GM19043 (cell line): ENCODE data around the gene APLNR.

Experiments used
- ATAC-seq: cut with Tn5 transposase; IDR thresholded peaks from one replicate; pipeline ENCODE4 v1.9.1; 2021; ENCODE audit warnings: low read depth; ENCODE audit not compliant: unreplicated experiment

Gene APLNR

GRCh38 chr11:57219021-57219627 lies 17.9 kb downstream of the APLNR start:
- ATAC-seq: no peak

DNA sequence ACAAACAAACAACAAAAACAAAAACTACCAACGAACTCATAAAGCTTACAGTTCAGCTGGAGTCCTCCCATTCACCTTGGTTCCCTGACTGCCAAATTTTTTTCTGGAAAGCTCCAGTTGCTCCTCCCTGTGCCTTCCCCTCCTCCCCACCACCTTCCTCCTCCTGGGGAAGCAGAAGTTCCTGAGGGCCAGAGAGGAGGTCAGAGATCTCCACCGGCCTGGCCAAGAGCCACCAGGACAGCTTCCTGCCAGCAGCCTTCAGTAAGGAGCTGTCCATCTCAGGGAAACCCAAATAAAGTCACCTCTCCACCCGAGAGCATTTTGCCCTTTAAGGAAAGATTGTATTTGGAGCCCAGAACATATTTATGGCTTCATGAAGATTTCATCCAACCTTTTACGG lies 20.0 kb downstream of the APLNR start:
- no peak for ATAC-seq

DNA sequence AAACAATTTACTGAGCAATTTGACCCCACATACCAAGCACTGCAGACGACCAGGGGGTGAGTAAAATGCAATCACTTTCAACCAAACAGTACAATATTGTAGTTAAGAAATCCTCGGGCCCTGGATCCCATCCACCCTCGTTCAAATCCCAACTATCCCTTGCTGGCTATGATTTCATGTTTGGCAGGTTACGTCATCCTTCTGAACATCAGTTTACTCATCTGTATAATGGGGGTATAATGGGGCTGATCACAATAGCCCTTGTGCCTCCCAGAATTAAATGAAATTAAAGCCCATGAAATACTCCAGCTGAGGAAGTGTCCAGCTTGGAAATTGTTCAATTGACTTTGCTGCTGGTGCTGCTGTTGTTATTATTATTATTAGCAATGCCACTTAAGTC lies 20.6 kb downstream of the APLNR start:
- no peak for ATAC-seq

DNA sequence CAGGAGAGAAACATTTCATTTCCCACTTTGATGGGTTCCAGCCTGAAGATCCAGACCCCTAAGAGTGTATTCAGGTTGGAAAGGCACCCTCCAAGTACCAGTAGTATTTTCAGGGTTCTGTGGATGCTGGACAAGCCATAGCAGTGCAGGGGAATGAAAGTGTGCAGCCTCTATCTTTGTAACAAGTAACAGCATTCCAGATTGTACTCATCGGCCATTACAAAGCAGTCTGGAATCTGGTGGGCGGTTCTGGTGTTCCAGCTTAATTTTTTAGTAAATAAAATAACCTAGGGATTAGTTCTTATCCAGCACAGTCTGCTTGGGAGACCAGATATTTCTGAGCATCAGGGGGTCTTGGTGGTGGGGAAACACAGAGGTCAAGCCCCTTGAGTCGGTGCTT lies 22.6 kb downstream of the APLNR start:
- no peak for ATAC-seq

DNA sequence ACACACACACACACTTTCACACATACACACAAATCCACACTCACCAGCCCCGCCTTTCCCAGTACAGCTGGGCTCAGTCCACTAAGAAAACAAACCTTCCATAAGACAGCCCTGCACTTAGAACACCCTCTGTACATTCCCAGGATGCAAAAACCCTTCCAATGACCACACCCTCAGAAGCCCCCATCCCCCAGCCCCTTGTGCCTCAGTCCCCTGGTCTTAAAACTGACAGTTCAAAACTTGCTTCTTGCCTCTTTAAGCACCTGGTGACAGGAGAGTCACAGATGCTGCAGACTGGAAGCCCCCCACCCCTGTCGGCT lies 23.0 kb downstream of the APLNR start:
- ATAC-seq: no peak

DNA sequence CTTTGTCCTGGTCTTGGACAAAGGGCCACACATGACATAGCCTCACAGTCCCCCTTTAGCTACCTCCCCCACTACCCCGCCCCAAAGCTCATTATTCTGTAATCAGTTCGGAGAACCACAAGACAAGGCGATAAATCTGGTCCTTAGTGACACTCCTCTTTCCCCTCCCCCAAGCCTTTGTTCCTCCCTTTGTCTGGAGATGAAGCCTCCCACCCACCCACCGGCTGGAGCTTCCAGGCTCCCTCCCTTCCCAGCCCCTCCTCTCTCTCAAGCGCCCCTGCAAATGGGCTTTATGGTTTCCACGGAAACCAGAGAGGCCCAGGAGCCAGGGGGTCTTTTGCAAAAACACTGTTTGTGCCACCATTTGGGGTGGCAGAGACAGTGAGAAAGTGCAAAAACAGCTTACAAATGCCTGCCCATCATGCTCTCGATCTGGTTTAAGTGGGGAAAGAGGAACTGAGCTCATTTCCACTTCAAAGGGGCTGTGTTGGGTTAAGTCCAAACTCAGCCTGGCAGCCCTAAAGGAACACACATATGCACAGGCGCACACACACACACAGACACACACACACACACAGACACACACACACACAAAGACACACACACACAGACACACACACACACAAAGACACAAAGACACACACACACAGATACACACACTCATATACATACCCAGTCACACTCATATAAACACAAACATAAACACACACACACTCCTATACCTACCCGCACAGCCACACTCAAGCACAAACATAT lies 23.5 kb downstream of the APLNR start:
- ATAC-seq: no peak

DNA sequence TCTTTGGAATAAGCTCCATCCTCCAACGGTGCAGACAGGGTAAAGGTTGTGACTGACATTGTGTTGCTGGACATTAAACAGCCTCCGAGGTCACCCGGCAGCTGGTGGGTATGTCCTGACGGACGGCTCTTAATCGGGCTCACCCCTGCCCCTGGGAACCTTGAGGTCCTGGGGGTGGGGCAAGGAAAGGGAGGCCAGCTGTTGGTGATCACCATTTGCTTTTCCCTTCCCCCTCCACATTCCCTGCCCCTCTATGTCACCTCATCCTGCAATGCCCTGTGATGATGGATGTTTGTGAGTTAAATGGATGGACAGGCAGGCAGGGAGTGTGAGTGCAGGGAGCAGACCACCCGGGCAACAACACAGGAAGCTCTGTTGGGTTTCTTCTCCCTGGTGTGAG lies 26.3 kb downstream of the APLNR start:
- ATAC-seq: no peak

DNA sequence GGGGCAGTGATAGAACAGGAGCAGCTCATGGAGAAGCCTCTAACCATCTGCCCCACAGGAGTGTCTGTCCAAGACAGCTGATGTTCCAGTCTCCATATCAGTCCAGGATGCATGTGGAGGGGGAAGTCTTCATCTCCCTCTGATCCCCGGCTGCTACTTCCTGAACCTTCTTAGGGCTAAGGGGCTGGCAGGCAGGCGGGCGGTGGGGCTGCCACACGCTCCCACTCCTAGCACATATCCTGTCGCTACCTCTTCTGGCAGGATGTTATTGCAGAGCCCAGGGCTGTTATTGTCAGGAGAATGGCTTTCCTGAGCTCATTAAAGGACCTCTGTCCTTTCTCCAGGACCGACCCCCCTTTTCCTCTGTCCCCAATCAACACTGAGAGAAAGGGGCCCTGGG lies 29.9 kb downstream of the APLNR start:
- no peak for ATAC-seq

- ATAC-seq: no peak
These were observed 31.9 kb downstream of the APLNR start for GRCh38 chr11:57205041-57205641.

DNA sequence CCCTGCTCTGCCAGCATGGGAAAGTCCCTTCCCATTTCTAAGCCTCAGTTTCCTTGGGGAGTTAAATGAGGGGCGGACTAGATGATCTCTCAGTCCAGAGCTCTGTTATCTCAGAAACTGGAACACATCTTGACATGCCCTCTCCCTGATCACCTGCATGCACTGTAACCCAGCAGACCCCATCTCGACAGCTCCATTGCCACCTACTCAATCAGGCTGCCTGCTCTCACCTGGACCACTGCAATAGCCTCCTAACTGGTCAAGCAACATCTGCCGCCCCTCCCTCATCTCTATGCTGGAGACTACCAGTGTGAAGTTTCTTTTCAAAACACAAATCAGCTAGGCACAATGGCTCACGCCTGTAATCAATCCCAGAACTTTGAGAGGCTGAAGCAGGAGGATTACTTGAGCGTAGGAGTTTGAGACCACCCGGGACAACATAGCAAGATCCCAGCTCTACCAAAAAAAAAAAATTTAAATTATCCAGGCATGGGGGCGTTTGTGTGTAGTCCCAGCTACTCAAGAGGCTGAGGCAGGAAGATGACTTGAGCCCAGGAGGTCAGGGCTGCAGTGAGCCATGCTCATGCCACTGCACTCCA lies 33.1 kb downstream of the APLNR start:
- no peak for ATAC-seq

DNA sequence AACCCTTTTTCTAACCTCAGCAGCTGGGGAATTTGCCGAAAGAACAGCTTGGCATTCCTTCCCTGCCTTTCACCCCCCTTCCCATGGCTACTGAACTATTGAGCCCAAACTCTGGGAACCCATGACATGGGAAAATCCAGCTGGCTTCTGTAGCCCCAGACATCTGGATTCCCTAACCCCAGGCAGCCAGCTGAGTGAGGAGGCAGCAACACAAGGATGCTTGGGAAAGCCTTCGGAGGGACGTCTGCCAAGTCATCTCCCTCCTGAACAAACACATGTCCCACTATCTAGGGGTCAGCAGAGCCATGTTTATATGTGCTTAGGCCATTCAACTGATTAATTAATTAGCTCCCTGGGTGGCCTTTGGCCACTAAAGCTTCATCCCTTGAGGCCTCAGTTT lies 33.7 kb downstream of the APLNR start:
- ATAC-seq: no peak

GRCh38 chr11:57202281-57202680 lies 34.8 kb downstream of the APLNR start:
- ATAC-seq: no peak

DNA sequence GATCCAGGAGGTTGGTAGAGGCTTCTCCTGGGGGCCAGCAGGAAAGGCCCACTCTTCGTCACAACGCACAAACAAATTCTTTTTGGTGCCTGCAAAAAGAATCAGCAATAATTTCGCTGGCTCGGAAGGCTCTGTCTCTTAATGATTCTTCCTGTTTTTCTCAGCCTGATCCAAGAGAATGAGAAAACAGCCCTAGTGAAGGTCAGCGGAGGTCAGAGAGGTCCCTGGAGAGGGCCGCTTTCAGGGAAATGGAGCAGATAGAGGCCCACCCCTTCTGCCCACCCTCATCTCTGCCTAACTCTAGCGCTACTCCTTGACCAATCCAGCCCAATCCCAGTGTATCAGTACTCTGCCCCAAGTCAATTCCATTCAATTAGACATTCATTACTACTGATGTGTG lies 36.1 kb downstream of the APLNR start:
- no peak for ATAC-seq

- ATAC-seq: no peak
These were observed 37.7 kb downstream of the APLNR start for GRCh38 chr11:57199330-57199729.

DNA sequence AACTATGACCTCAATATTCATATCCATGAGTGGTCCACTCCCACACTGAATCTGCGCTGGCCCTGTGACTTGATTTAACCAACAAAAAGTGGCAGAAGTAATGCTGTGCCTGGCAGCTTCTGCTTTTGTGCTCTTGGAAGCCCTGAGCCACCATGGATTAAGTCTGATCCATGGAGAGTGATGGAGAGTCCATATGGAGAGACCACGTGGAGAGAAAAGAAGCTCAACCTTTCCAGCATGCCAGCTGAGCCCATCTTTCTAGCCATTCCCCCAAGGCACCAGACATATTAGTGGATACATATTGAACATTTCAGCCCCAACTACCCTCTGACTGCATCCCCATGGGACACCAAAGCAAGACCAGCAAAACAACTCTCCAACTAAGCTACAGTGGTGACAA lies 39.3 kb downstream of the APLNR start:
- ATAC-seq: no peak

DNA sequence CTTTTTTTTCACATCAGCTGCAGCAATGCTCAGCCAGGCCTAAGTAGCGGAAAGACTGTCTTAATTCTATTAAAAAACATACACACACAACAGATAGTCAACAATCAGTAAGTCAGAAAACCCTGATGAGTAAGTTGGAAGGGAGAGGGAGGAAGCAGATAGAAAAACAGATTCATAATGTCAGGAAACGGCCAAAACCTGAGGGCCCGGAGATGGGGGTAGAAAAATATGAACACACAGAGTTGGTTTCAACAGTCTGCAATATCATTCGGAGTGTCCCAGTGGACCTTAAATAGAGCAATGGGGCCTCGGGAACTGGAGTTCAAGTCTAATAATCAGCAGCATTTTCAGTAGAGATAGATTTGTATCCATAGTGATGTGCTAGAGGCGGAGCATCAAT lies 40.5 kb downstream of the APLNR start:
- ATAC-seq: no peak

- ATAC-seq: no peak
These were observed 44.7 kb downstream of the APLNR start for GRCh38 chr11:57192316-57192715.

GRCh38 chr11:57191311-57192219 lies 45.5 kb downstream of the APLNR start:
- no peak for ATAC-seq

DNA sequence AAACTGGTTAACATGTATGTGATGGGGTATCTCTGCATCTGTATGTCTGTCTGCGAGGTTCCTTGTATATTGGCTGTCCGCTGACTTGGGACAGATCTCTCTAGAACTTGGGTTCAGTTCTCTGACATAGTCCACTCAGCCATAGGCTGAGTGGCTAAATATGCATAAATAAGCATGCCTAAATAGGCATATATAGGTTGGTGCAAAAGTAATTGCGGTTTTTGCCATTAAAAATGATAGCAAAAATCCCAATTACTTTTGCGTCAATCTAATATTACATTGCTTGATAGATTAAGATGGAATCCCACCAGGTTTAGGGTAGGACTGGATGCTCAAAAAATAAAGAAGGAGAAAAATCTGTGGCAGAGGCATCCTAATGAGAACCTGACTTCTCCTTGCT lies 46.5 kb downstream of the APLNR start:
- no peak for ATAC-seq
